ELF-1 (cell line): ENCODE results near the gene TMEM11.

Experiments
- DNase-seq: peaks from one replicate; pipeline ENCODE4 v3.0.0-alpha.2; 2016; ENCODE audit warnings: low read depth, low spot score

The TMEM11 gene

GRCh38 chr17:21184570-21184969 lies 29.4 kb downstream of the TMEM11 start:
- no peak for DNase-seq

- DNase-seq: no peak
These were observed 30.5 kb downstream of the TMEM11 start for GRCh38 chr17:21183468-21183867.

- no peak for DNase-seq
These were observed 35.9 kb downstream of the TMEM11 start for GRCh38 chr17:21177854-21178600.

- no peak for DNase-seq
These were observed 36.6 kb downstream of the TMEM11 start for GRCh38 chr17:21177401-21177800.

GRCh38 chr17:21176773-21177395 lies 37.1 kb downstream of the TMEM11 start:
- no peak for DNase-seq

GRCh38 chr17:21174713-21175112 lies 39.2 kb downstream of the TMEM11 start:
- no peak for DNase-seq

- DNase-seq: no peak
These were observed 39.8 kb downstream of the TMEM11 start for GRCh38 chr17:21174186-21174585.

- no peak for DNase-seq
These were observed 40.4 kb downstream of the TMEM11 start for GRCh38 chr17:21173543-21173942.

GRCh38 chr17:21172846-21173245 lies 41.1 kb downstream of the TMEM11 start:
- no peak for DNase-seq

- DNase-seq: no peak
These were observed 41.9 kb downstream of the TMEM11 start for GRCh38 chr17:21171970-21172510.

GRCh38 chr17:21171309-21171922 lies 42.5 kb downstream of the TMEM11 start:
- no peak for DNase-seq

GRCh38 chr17:21170809-21171208 lies 43.2 kb downstream of the TMEM11 start:
- no peak for DNase-seq

- no peak for DNase-seq
These were observed 44.5 kb downstream of the TMEM11 start for GRCh38 chr17:21169496-21169895.

- no peak for DNase-seq
These were observed 45.5 kb downstream of the TMEM11 start for GRCh38 chr17:21168555-21168865.

- no peak for DNase-seq
These were observed 46.7 kb downstream of the TMEM11 start for GRCh38 chr17:21167303-21167702.

- no peak for DNase-seq
These were observed 47.3 kb downstream of the TMEM11 start for GRCh38 chr17:21166595-21167210.

GRCh38 chr17:21165922-21166594 lies 47.9 kb downstream of the TMEM11 start:
- no peak for DNase-seq

- no peak for DNase-seq
These were observed 49.3 kb downstream of the TMEM11 start for GRCh38 chr17:21164620-21165019.

GRCh38 chr17:21164216-21164615 lies 49.7 kb downstream of the TMEM11 start:
- DNase-seq: no peak

GRCh38 chr17:21163101-21163500 lies 50.9 kb downstream of the TMEM11 start:
- no peak for DNase-seq

GRCh38 chr17:21162394-21162775 lies 51.6 kb downstream of the TMEM11 start:
- no peak for DNase-seq
